ENCODE results near the gene MEIS2.

- TF ChIP-seq IRF2 (CRISPR knock-in tag; IDR thresholded peaks at IDR 0.05): no peak
- TF ChIP-seq ZNF367 (CRISPR knock-in tag; IDR thresholded peaks at IDR 0.05; ENCODE audit: borderline replicate concordance): no peak
These were observed 239.6 kb downstream of the MEIS2 start for GRCh38 chr15:36860792-36861191.

Data from HepG2 (cell line).